IPS DF 19.7 (cell line): ENCODE data around the gene PDXP.
"Not testable (repeated sequence)": the region's sequence is repeated elsewhere in the genome, so short reads cannot be mapped to it uniquely, and the experiment has no call there.

Experiments used
- DNase-seq: peaks from one replicate; pipeline ENCODE4 v3.0.0-alpha.2; 2013; ENCODE audit warnings: low read depth, low spot score

Gene PDXP

GRCh38 chr22:37674951-37675929, 16.7 kb downstream of the PDXP start, which contains the start of gene LGALS1:
TSS of gene LGALS1 (plus strand) at chr22:37675636. CDS start at chr22:37675703, 67 bp downstream.
- DNase-seq: no peak

GRCh38 chr22:37675930-37676735, 17.6 kb downstream of the PDXP start:
- no peak for DNase-seq

- DNase-seq: no peak
These were observed 18.4 kb downstream of the PDXP start for GRCh38 chr22:37676736-37677492.

- no peak for DNase-seq
These were observed 19.0 kb downstream of the PDXP start for GRCh38 chr22:37677493-37677974.

- no peak for DNase-seq
These were observed 19.8 kb downstream of the PDXP start for GRCh38 chr22:37678372-37678771.

GRCh38 chr22:37679670-37680069, 21.1 kb downstream of the PDXP start:
- DNase-seq: no peak

GRCh38 chr22:37680191-37680851, 21.8 kb downstream of the PDXP start:
- no peak for DNase-seq

- no peak for DNase-seq
These were observed 22.5 kb downstream of the PDXP start for GRCh38 chr22:37681001-37681424.

GRCh38 chr22:37681556-37682049, 23.1 kb downstream of the PDXP start:
- DNase-seq: no peak

GRCh38 chr22:37684803-37685615, 26.5 kb downstream of the PDXP start:
- DNase-seq: no peak

- no peak for DNase-seq
These were observed 27.8 kb downstream of the PDXP start, which contains the start of gene NOL12 for GRCh38 chr22:37686002-37686982. TSS of gene NOL12 (plus strand) at chr22:37686343. CDS start at chr22:37686393, 50 bp downstream.

GRCh38 chr22:37690407-37690806, 31.9 kb downstream of the PDXP start:
- no peak for DNase-seq

- no peak for DNase-seq
These were observed 32.5 kb downstream of the PDXP start for GRCh38 chr22:37690901-37691504.

- DNase-seq: no peak
These were observed 34.2 kb downstream of the PDXP start for GRCh38 chr22:37692627-37693285.

GRCh38 chr22:37694131-37694530, 35.6 kb downstream of the PDXP start:
- not testable (repeated sequence) for DNase-seq

- DNase-seq: not testable (repeated sequence)
These were observed 37.7 kb downstream of the PDXP start for GRCh38 chr22:37696260-37696656.
